CD14-positive monocyte (primary cell): Measurements from ENCODE around the gene MLLT1. TPM values are rescaled to one million over a fixed set of nuclear protein-coding genes. Genes with fewer than 3 reads are reported as not detected.

ENCODE experiments used
- DNase-seq, 3 donors: peaks; one replicate each; pipeline ENCODE4 v3.0.0-alpha.2; 2011 to 2022
- H2AFZ ChIP-seq: 2 replicates; pipeline ENCODE4 v1.6.0; 2012; ENCODE audit warnings: mild to moderate bottlenecking, low read depth, low read length, inconsistent platforms; ENCODE audit not compliant: insufficient read depth, poor library complexity, severe bottlenecking
- H3K27ac ChIP-seq, 2 donors: 1 replicate in 1 of 2; 2 replicates in 1 of 2; pipeline ENCODE4 v1.5.1; 2012 to 2013; ENCODE audit warnings: low read length in 2 of 2, control low read depth in 1 of 2, inconsistent platforms in 1 of 2, low read depth in 1 of 2, mild to moderate bottlenecking in 1 of 2
- H3K27me3 ChIP-seq, 2 donors: one replicate each; pipeline versions ENCODE4 v1.6.0 to v1.6.1; 2011 to 2013; ENCODE audit warnings: low read length in 2 of 2; ENCODE audit not compliant: control insufficient read depth in 2 of 2, insufficient read depth in 2 of 2
- H3K36me3 ChIP-seq, 2 donors: replicated peaks in 1 of 2; 1 replicate in 1 of 2; 2 replicates in 1 of 2; pipeline versions ENCODE4 v1.5.1 to v1.6.1; 2012 to 2013; ENCODE audit warnings: low read length in 2 of 2, control low read depth in 1 of 2, inconsistent platforms in 1 of 2, mild to moderate bottlenecking in 1 of 2; ENCODE audit not compliant: insufficient read depth in 2 of 2, control insufficient read depth in 1 of 2
- H3K4me1 ChIP-seq, 2 donors: 1 replicate in 1 of 2; 2 replicates in 1 of 2; pipeline versions ENCODE4 v1.5.1 to v1.6.1; 2012 to 2013; ENCODE audit warnings: low read length in 2 of 2, control low read depth in 1 of 2, inconsistent platforms in 1 of 2, mild to moderate bottlenecking in 1 of 2, moderate library complexity in 1 of 2; ENCODE audit not compliant: insufficient read depth in 2 of 2, control insufficient read depth in 1 of 2
- H3K4me2 ChIP-seq: replicated peaks from 2 replicates; pipeline ENCODE3; 2012; ENCODE audit warnings: low read length, moderate library complexity, mild to moderate bottlenecking; ENCODE audit not compliant: poor library complexity, severe bottlenecking; ENCODE audit errors: extremely low read depth
- H3K4me3 ChIP-seq, 3 experiments: fragments of 200-600 bp in 1 of 3; sonication (generic) in 1 of 3; replicated peaks in 1 of 3; 1 replicate in 2 of 3; 2 replicates in 1 of 3; pipeline ENCODE4 v1.5.1; 2011 to 2013; ENCODE audit warnings: low read length in 3 of 3, mild to moderate bottlenecking in 3 of 3, control low read depth in 2 of 3, low read depth in 2 of 3, inconsistent platforms in 1 of 3, moderate library complexity in 1 of 3
- H3K79me2 ChIP-seq: 2 replicates; pipeline ENCODE4 v1.6.0; 2012; ENCODE audit warnings: mild to moderate bottlenecking, control low read depth, inconsistent platforms, low read length, moderate library complexity; ENCODE audit not compliant: insufficient read depth
- H3K9ac ChIP-seq: 2 replicates; pipeline ENCODE4 v1.6.0; 2017; ENCODE audit warnings: low read length, mild to moderate bottlenecking; ENCODE audit not compliant: insufficient read depth, poor library complexity, severe bottlenecking
- H3K9me3 ChIP-seq, 2 donors: replicated peaks in 1 of 2; 1 replicate in 1 of 2; 2 replicates in 1 of 2; pipeline versions ENCODE4 v1.5.1 to v1.6.1; 2012 to 2013; ENCODE audit warnings: low read length in 2 of 2, control low read depth in 1 of 2; ENCODE audit not compliant: control insufficient read depth in 1 of 2, insufficient read depth in 1 of 2
- H4K20me1 ChIP-seq: 2 replicates; pipeline ENCODE4 v1.6.0; 2012; ENCODE audit warnings: mild to moderate bottlenecking, low read length, control low read depth, moderate library complexity; ENCODE audit not compliant: insufficient read depth
- H3K27ac Mint-ChIP-seq, 7 donors: one replicate each; pipeline ENCODE4 v1.8.0; 2020; ENCODE audit warnings: mild to moderate bottlenecking in 7 of 7, mixed read lengths in 7 of 7, moderate library complexity in 6 of 7, inconsistent platforms in 2 of 7
- H3K27me3 Mint-ChIP-seq, 3 donors: one replicate each; pipeline ENCODE4 v1.8.0; 2021 to 2022; ENCODE audit warnings: low read depth in 3 of 3, mild to moderate bottlenecking in 3 of 3, mixed read lengths in 3 of 3, moderate library complexity in 3 of 3, inconsistent platforms in 1 of 3
- H3K36me3 Mint-ChIP-seq, 2 donors: one replicate each; pipeline ENCODE4 v1.8.0; 2020; ENCODE audit warnings: mixed read lengths in 2 of 2, inconsistent platforms in 1 of 2, mild to moderate bottlenecking in 1 of 2
- H3K4me1 Mint-ChIP-seq: one replicate; pipeline ENCODE4 v1.8.0; 2020; ENCODE audit warnings: mild to moderate bottlenecking, mixed read lengths
- H3K4me3 Mint-ChIP-seq, 2 donors: one replicate each; pipeline ENCODE4 v1.8.0; 2020; ENCODE audit warnings: mild to moderate bottlenecking in 2 of 2, mixed read lengths in 2 of 2, moderate library complexity in 1 of 2
- H3K9me3 Mint-ChIP-seq, 7 donors: one replicate each; pipeline ENCODE4 v1.8.0; 2020 to 2022; ENCODE audit warnings: mixed read lengths in 7 of 7, mild to moderate bottlenecking in 6 of 7, moderate library complexity in 6 of 7, inconsistent platforms in 2 of 7
- CTCF ChIP-seq: fragments of 200-600 bp; IDR thresholded peaks from one replicate; pipeline ENCODE4 v1.8.0; 2022; ENCODE audit warnings: antibody characterized with exemption, mild to moderate bottlenecking
- WGBS: methylation state at CpG from one replicate; pipeline ENCODE4 v1.1.5; 2013; ENCODE audit warnings: missing lambda C conversion rate; ENCODE audit not compliant: insufficient coverage; 5-methylcytosine and 5-hydroxymethylcytosine counted together
- intact Hi-C, 2 donors: fragments of 100-400 bp; cut with micrococcal nuclease; formaldehyde crosslinking; loops; one replicate each; pipeline versions ENCODE4 v1.15.0 to v1.15.1; 2023
- polyA plus RNA-seq, 3 donors: library from polyadenylated mRNA; depleted of rRNA in 1 of 3; unstranded in 2 of 3; stranded (reverse) in 1 of 3; fragments of 300-500 nt in 2 of 3; fragments of >200 nt in 1 of 3; fragmentation: Illumina TruSeq in 2 of 3; gene quantifications; 1 replicate in 2 of 3; 2 replicates in 1 of 3; pipeline ENCODE4 v1.2.3, GENCODE V29; 2012 to 2021

Gene MLLT1
- polyA plus RNA-seq, 3 donors: 0.65 to 17.3 (median 0.99) TPM

- intact Hi-C loops: no loop called here
- peaks cover 97% of the 10 kb centered on the region for H3K79me2 ChIP-seq
Measured at GRCh38 chr19:6233827-6234511, 45.8 kb downstream of the MLLT1 start.

More at GRCh38 chr19:6233827-6234511, 45.8 kb downstream of the MLLT1 start:
- Mint-ChIP-seq H3K27me3 (peaks cover 0 to 3% (median 0%) of the 10 kb centered on the region in 3 donors), H3K36me3 (peaks cover 17 to 36% of the 10 kb centered on the region in 2 donors), H3K4me3 (peak overlapping the region; percentile 69 to 82), H3K27ac (peak overlapping the region; percentile 27 to 80 (median 65)), H3K4me1 (peaks cover 58% of the 10 kb centered on the region), H3K9me3 (no peaks in the 10 kb centered on the region)
- peaks cover 15 to 17% of the 10 kb centered on the region in 2 donors for H3K36me3 ChIP-seq
- 2% methylated on average over 18 of the region's 21 CpGs for WGBS
- H3K4me3 ChIP-seq: peak overlapping the region; percentile 2 to 71 (median 9)
- no peaks in the 10 kb centered on the region for H3K9me3 ChIP-seq
- peaks cover 33 to 41% of the 10 kb centered on the region in 2 donors for H3K4me1 ChIP-seq
- DNase-seq: peak; percentile 42 to 59 (median 52)
- peak overlapping the region; percentile 69 for H3K9ac ChIP-seq
- H3K4me2 ChIP-seq: peak overlapping the region; percentile 87
- H2AFZ ChIP-seq: peak overlapping the region; percentile 46
- H4K20me1 ChIP-seq: peaks cover 98% of the 10 kb centered on the region
- no peaks in the 10 kb centered on the region for H3K27me3 ChIP-seq
- no peak for TF ChIP-seq CTCF
- peak overlapping the region in 1 of 2 donors; percentile 73 for H3K27ac ChIP-seq
